HG03565 (cell line): ENCODE measurements around the gene PCDHGA8.
A peak's percentile ranks its signal among the peaks of the same experiment; 100 is the strongest.
"Not testable (repeated sequence)": the region's sequence is repeated elsewhere in the genome, so short reads cannot be mapped to it uniquely, and the experiment has no call there.

Source experiments
- ATAC-seq: cut with Tn5 transposase; IDR thresholded peaks from one replicate; pipeline ENCODE4 v1.9.1; 2021; ENCODE audit warnings: mild to moderate bottlenecking, moderate library complexity; ENCODE audit not compliant: unreplicated experiment

PCDHGA8 gene

DNA sequence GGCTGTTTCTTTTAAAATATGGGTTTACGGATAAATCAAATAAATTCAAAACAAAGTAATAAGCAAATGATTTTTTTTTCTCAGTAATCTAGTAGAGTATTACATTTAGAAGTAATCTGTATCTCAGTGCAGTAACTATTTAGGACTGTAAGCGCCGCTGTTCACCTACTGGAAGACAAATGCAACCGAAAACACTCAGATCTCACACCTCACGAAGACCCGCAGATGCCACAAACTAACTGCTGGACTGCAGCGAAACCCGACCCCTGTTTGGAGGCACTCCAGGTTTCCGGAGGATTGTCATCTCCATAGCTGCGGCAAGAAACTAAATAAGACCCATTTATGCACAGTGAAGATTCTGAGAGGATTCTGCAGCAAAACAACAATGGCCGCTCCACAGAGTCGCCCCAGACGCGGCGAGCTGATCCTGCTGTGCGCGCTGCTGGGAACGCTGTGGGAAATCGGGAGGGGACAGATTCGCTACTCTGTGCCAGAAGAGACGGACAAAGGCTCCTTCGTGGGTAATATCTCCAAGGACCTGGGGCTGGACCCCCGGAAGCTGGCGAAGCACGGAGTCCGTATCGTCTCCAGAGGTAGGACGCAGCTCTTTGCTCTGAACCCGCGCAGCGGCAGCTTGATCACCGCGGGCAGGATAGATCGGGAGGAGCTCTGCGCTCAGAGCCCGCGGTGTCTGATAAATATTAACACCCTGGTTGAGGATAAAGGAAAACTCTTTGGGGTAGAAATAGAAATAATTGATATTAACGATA lies at the start of gene PCDHGA8:
Gene PCDHGA8, plus strand, starts transcription at position 205 of the 770 bp plus-strand sequence. Its CDS starts 181 bp downstream, at position 386.
- no peak for ATAC-seq

DNA sequence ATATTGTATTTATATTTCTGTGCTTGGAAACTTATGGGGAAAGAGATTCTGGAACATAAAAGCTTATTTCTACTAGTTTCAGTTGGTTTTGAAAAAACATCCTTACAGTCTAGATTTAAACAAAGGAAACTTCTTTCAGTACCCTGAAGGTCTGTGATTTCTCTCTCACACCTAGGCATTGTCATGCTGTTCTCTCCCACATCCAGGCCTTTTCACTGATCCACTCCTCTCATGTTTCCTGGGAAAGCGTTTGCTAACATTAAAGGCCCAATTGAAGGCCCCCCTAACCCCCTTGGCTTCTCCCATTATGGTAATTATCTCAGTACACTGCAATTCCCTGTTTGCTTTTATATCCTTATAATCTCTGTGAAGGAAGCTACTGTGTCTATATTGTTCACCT lies 49.7 kb upstream of the PCDHGA8 start:
- ATAC-seq, result no peak

DNA sequence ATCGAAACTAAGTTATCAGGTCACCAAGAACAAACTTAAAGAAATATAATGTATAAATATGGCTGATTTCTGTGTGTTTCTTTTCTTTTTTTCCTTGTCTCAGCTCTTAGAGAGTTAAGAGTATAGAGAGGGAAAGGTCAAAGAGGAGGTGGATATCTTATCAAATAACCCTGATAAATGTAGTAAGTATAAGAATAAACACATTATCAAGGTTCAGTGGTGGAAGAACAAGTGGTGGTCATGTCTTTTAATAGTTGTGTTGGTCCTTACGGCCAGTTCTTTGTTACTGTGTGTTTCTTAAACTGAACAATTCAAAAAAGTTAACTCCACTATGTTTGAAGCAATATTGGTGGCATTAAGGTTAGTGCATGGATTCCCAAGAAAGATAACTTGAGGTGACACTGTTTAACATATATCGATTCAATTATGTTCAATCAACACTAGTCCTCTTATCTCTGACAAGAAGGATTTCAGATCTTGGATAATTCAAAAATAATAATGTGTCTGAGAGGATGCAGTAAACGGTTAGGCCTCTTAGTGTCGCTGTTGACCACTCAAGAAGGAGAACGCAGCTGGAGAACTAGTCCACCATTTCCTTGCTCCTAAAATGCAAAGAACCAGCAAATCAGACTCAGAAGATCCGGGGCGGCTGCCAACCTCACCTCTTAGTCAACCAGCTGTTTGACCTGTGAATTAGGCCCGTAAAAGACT lies 49.0 kb upstream of the PCDHGA8 start, which contains the start of gene PCDHGA3:
Gene PCDHGA3, plus strand, starts transcription at position 588 of the 711 bp plus-strand sequence. CDS start 205 bp downstream, outside the sequence.
- ATAC-seq, result no peak

DNA sequence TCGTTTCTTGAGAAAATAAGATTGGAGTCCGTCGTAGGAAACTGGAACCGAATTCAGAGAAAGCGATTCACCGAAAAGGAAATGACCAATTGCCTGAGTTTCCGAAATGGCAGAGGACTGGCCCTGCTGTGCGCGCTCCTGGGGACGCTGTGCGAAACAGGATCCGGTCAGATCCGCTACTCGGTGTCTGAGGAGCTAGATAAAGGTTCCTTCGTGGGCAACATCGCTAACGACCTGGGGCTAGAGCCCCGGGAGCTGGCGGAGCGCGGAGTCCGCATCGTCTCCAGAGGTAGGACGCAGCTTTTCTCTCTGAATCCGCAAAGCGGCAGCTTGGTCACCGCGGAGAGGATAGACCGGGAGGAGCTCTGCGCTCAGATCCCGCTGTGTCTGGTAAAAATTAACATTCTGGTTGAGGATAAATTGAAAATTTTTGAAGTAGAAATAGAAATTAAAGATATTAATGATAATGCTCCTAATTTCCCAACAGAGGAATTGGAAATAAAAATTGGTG lies 48.4 kb upstream of the PCDHGA8 start:
- ATAC-seq, result no peak

DNA sequence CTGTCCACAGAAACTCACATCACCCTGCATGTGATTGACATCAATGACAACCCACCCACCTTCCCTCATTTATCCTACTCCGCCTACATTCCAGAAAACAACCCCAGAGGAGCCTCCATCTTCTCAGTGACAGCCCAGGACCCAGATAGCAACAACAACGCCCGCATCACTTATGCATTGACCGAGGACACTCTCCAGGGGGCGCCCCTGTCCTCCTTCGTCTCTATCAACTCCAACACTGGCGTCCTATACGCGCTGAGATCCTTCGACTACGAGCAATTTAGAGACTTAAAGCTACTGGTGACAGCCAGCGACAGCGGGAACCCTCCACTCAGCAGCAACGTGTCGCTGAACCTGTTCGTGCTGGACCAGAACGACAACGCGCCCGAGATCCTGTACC lies 47.1 kb upstream of the PCDHGA8 start:
- ATAC-seq, result no peak

DNA sequence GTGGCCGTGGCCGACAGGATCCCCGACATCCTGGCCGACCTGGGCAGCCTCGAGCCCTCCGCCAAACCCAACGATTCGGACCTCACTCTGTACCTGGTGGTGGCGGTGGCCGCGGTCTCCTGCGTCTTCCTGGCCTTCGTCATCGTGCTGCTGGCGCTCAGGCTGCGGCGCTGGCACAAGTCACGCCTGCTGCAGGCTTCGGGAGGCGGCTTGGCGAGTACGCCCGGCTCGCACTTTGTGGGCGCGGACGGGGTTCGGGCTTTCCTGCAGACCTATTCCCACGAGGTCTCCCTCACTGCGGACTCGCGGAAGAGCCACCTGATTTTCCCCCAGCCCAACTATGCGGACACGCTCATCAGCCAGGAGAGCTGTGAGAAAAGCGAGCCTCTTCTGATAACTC lies 46.4 kb upstream of the PCDHGA8 start:
- ATAC-seq, result not testable (repeated sequence)

DNA sequence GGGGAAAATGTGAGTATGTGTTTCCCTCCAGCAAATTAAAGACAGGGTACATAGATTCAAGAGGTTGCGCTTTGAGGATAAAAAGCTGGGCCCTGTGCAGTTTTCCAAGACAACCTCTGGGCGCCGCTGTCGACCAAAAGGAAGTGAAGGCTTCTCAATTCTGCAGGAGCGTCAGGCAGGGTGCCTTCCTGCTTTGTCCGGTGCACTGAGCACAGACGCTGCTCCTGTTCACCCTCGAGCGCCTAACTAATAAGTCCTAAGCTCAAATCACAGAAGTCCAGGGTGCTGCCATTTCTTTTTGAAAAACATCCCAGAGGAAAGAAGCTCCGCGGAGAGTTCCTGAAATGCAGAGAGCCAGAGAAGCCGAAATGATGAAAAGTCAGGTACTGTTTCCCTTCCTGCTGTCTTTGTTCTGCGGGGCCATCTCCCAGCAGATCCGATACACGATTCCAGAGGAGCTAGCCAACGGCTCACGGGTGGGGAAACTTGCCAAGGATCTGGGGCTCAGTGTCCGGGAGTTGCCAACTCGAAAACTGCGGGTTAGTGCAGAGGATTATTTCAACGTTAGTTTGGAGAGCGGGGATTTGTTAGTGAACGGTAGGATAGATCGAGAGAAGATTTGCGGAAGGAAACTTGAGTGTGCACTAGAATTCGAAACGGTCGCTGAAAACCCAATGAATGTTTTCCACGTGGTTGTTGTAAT lies 42.4 kb upstream of the PCDHGA8 start, which contains the start of gene PCDHGB1:
Gene PCDHGB1, plus strand, starts transcription at position 183 of the 703 bp plus-strand sequence. Its CDS starts 162 bp downstream, at position 345.
- no peak for ATAC-seq

DNA sequence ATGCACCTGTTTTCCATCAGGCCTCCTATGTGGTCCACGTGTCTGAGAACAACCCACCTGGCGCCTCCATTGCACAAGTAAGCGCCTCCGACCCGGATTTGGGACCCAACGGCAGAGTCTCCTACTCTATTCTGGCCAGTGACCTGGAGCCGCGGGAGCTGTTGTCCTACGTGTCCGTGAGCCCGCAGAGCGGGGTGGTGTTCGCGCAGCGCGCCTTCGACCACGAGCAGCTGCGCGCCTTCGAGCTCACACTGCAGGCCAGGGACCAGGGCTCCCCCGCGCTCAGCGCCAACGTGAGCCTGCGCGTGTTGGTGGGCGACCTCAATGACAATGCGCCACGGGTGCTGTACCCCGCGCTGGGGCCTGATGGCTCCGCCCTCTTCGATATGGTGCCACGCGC lies 40.8 kb upstream of the PCDHGA8 start:
- ATAC-seq, result no peak

DNA sequence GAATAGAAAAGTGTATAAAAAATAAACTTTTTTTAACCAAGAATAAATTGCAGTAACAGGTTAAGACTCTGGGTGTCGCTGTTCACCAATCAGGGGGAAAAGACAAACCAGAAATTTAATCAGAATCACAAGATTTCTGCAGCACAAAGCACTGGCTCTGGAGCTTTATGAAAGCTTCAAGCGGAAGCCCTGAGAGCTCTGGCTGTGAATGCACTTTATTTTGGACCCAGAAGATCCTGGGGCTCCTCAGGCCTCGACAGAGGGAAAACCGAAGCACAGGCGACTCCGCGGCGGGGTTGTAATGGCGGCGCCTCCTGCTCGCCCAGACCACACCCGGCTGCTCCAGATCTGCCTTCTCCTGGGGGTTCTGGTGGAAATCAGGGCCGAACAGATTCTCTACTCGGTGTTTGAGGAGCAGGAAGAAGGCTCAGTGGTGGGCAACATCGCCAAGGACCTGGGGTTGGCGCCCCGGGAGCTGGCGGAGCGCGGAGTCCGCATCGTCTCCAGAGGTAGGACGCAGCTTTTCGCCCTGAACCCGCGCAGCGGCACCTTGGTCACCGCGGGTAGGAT lies 37.4 kb upstream of the PCDHGA8 start, which contains the start of gene PCDHGA4:
Gene PCDHGA4, plus strand, starts transcription at position 122 of the 570 bp plus-strand sequence. Its CDS starts 87 bp downstream, at position 209.
- ATAC-seq, result no peak

DNA sequence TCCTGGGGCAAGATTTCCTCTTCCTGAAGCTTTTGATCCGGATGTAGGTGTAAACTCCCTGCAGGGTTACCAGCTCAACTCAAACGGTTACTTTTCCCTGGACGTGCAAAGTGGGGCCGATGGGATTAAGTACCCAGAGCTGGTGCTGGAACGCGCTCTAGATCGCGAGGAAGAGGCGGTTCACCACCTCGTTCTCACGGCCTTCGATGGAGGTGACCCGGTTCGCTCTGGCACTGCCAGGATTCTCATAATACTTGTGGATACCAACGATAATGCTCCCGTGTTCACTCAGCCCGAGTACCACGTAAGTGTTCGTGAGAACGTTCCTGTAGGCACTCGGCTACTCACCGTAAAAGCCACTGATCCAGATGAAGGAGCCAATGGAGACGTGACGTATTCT lies 36.8 kb upstream of the PCDHGA8 start:
- ATAC-seq, result no peak

DNA sequence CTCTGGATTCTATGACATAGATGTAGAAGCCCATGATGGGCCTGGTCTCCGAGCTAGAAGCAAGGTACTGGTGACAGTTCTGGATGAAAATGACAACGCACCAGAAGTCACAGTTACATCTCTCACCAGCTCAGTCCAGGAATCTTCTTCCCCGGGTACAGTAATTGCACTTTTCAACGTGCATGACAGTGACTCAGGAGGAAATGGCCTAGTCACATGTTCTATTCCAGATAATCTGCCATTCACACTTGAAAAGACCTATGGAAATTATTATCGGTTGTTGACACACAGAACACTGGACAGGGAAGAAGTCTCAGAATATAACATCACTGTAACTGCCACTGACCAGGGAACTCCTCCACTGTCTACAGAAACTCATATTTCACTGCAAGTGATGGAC lies 36.3 kb upstream of the PCDHGA8 start:
- no peak for ATAC-seq

DNA sequence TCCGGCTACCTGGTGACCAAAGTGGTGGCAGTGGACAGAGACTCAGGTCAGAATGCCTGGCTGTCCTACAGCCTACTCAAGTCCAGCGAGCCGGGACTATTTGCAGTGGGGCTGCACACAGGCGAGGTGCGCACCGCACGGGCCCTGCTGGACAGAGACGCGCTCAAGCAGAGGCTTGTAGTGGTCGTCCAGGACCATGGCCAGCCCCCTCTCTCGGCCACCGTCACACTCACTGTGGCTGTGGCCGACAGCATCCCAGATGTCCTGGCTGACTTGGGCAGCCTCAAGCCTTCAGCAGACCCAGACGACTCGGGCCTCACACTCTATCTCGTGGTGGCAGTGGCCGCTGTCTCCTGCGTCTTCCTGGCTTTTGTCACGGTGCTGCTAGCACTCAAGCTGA lies 35.5 kb upstream of the PCDHGA8 start:
- no peak for ATAC-seq

DNA sequence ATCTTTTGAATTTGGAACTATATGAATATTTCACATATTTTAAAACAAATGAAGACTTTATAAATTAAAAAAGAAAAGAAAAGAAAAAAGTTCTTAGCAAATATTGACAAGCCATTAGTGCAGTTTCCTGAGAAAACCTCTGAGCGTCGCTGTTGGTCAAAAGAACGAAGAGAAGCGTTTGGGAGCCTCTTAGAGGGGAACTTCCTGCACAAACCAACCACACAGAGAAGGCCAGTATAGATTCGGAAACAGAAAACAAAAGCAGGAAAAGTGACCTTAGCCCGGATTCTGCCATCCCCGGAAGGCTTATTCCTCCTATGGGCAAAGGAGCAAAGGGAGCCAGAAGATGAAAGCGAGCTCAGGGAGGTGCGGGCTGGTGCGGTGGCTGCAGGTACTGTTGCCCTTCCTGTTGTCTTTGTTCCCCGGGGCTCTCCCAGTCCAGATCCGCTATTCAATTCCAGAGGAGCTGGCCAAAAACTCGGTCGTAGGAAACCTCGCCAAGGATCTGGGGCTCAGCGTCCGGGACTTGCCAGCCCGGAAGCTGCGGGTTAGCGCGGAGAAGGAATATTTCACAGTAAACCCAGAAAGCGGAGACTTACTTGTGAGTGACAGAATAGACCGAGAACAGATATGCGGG lies 32.5 kb upstream of the PCDHGA8 start, which contains the start of gene PCDHGB2:
Gene PCDHGB2, plus strand, starts transcription at position 205 of the 637 bp plus-strand sequence. Its CDS starts 142 bp downstream, at position 347.
- peak; percentile 78 for ATAC-seq

DNA sequence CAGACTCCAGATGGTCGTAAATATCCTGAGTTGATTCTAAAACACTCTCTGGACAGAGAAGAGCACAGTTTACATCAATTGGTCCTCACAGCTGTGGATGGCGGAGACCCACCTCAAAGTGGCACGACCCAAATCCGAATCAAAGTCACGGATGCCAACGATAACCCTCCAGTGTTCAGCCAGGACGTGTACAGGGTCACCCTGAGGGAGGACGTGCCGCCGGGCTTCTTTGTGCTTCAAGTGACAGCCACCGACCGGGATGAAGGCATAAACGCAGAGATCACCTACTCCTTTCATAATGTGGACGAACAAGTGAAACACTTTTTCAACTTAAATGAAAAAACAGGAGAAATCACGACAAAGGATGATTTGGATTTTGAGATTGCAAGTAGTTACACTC lies 31.7 kb upstream of the PCDHGA8 start:
- no peak for ATAC-seq

DNA sequence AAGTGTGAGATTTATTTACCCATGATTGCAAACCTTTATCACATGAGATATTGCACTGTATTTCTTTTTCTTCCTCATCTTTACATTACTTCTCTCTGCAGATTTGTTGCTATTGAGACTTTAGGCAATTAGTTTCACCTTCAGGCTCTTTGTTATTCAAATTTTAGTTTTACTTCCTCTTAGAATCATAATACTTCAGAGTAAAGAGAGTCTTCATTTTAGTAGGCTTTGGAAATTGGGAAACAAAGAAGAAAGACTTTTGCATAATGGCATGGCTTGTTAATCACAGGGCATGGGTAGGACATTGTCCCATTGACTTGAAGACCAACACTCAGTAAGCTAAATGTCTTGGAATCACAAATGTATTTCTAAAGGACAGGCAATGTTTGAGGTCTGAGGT lies 29.7 kb upstream of the PCDHGA8 start:
- no peak for ATAC-seq

DNA sequence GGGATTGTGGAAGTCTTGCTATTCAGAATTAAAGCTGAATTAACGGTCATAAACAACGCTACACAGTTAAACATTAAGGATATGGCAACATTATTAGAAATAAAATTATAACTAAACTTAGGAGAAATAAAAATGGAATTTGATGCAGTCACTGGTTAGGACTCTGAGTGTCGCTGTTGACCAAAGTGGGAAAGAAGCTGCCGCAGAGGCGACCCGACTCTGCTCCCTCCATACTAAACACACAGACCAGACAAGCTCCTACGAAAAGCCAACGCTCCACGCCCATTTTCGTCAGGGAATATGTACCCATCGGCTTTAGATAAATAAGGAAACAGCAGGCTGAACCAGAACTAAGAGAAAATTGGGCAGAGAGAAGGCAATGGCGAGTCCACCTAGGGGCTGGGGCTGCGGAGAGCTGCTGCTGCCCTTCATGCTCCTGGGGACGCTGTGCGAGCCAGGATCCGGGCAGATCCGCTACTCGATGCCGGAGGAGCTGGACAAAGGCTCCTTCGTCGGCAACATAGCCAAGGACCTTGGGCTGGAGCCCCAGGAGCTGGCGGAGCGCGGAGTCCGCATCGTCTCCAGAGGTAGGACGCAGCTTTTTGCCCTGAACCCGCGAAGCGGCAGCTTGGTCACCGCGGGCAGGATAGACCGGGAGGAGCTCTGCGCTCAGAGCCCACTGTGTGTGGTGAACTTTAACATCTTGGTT lies 28.3 kb upstream of the PCDHGA8 start, which contains the start of gene PCDHGA5:
Gene PCDHGA5, plus strand, starts transcription at position 211 of the 709 bp plus-strand sequence. Its CDS starts 169 bp downstream, at position 380.
- ATAC-seq, result no peak

DNA sequence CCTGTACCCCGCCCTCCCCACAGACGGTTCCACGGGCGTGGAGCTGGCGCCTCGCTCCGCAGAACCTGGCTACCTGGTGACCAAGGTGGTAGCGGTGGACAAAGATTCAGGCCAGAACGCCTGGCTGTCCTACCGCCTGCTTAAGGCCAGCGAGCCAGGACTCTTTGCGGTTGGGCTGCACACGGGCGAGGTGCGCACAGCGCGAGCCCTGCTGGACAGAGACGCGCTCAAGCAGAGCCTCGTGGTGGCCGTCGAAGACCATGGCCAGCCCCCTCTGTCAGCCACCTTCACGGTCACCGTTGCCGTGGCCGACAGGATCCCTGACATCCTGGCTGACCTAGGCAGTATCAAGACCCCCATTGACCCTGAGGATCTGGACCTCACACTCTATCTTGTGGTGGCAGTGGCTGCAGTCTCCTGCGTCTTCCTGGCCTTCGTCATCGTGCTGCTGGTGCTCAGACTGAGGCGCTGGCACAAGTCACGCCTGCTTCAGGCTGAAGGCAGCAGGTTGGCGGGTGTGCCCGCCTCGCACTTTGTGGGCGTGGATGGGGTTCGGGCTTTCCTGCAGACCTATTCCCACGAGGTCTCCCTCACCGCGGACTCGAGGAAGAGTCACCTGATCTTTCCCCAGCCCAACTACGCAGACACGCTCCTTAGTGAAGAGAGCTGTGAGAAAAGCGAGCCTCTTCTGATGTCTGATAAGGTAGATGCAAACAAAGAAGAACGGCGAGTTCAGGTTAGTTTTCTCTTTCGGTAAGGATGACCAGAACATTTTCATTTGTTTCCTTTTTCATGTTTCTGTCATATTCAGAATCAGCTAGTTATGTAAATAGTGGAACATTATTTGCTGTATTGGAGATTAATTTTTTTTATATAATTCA lies 26.2 kb upstream of the PCDHGA8 start:
- ATAC-seq, result no peak
